MM.1S (cell line): Measurements from ENCODE around the gene SPOCK1.

Experiments
- DNase-seq: peaks from one replicate; pipeline ENCODE4 v3.0.0-alpha.2; 2015
- H2AFZ ChIP-seq: fragments of 300-600 bp; sonication (generic); 2 replicates; pipeline ENCODE4 v1.6.0; 2016; ENCODE audit warnings: antibody characterized with exemption, low read length
- H3F3A ChIP-seq: fragments of 300-600 bp; sonication (generic); 2 replicates; pipeline ENCODE4 v1.6.1; 2016; ENCODE audit warnings: mild to moderate bottlenecking, antibody characterized with exemption, low read length, moderate library complexity, mixed read lengths; ENCODE audit not compliant: insufficient read depth
- H3K27ac ChIP-seq: fragments of 300-600 bp; sonication (generic); 2 replicates; pipeline ENCODE4 v1.5.1; 2016; ENCODE audit warnings: mild to moderate bottlenecking, low read length
- H3K27me3 ChIP-seq: fragments of 300-600 bp; sonication (generic); replicated peaks from 2 replicates; pipeline ENCODE4 v1.6.0; 2016; ENCODE audit warnings: low read length; ENCODE audit not compliant: insufficient read depth
- H3K36me3 ChIP-seq: fragments of 300-600 bp; sonication (generic); replicated peaks from 2 replicates; pipeline ENCODE4 v1.6.1; 2016; ENCODE audit warnings: mild to moderate bottlenecking, low read length, mixed read lengths; ENCODE audit not compliant: insufficient read depth
- H3K4me1 ChIP-seq: fragments of 300-600 bp; sonication (generic); 2 replicates; pipeline ENCODE4 v1.6.1; 2016; ENCODE audit warnings: low read length, mixed read lengths
- H3K4me2 ChIP-seq: fragments of 300-600 bp; sonication (generic); 2 replicates; pipeline ENCODE4 v1.6.0; 2016; ENCODE audit warnings: low read depth, low read length
- H3K4me3 ChIP-seq: fragments of 300-600 bp; sonication (generic); 2 replicates; pipeline ENCODE4 v1.5.1; 2016; ENCODE audit warnings: low read length, mixed read lengths
- H3K79me2 ChIP-seq: fragments of 300-600 bp; sonication (generic); 2 replicates; pipeline ENCODE4 v1.6.1; 2016; ENCODE audit warnings: mixed run types, low read length, mixed read lengths
- H3K9ac ChIP-seq: fragments of 300-600 bp; sonication (generic); 2 replicates; pipeline ENCODE4 v1.6.1; 2016; ENCODE audit warnings: low read length, mixed read lengths
- H3K9me2 ChIP-seq: fragments of 300-600 bp; sonication (generic); replicated peaks from 2 replicates; pipeline ENCODE4 v1.6.1; 2016; ENCODE audit warnings: mild to moderate bottlenecking, low read length, mixed read lengths; ENCODE audit not compliant: insufficient read depth
- H3K9me3 ChIP-seq: fragments of 300-600 bp; sonication (generic); replicated peaks from 2 replicates; pipeline ENCODE4 v1.6.1; 2016; ENCODE audit warnings: mild to moderate bottlenecking, low read length, mixed read lengths; ENCODE audit not compliant: insufficient read depth
- H4K20me1 ChIP-seq: fragments of 300-600 bp; sonication (generic); 2 replicates; pipeline ENCODE4 v1.6.1; 2016; ENCODE audit warnings: mild to moderate bottlenecking, low read length, moderate library complexity, mixed read lengths; ENCODE audit not compliant: insufficient read depth
- CTCF ChIP-seq: fragments of 300-600 bp; sonication (generic); IDR thresholded peaks from 2 replicates; pipeline ENCODE4 v1.5.1; 2016; ENCODE audit warnings: antibody characterized with exemption, low read length, mixed read lengths
- EZH2 ChIP-seq: fragments of 300-600 bp; sonication (generic); optimal IDR thresholded peaks from 2 replicates; pipeline ENCODE3; 2017; ENCODE audit warnings: low read depth, mild to moderate bottlenecking, antibody characterized with exemption, low read length, mixed read lengths
- EZH2phosphoT487 ChIP-seq: fragments of 300-600 bp; sonication (generic); IDR thresholded peaks from 2 replicates; pipeline ENCODE4 v1.6.1; 2018; ENCODE audit warnings: antibody characterized with exemption, low read length

The SPOCK1 gene

GRCh38 chr5:137375741-137376526 lies 123.2 kb downstream of the SPOCK1 start:
- Histone ChIP-seq H3K9me3 (no peaks in the 10 kb centered on the region), H3K4me3 (no peak overlapping the region), H3F3A (no peaks in the 10 kb centered on the region), H4K20me1 (no peaks in the 10 kb centered on the region), H3K27ac (no peak overlapping the region), H3K36me3 (no peaks in the 10 kb centered on the region), H3K79me2 (no peaks in the 10 kb centered on the region), H3K27me3 (no peaks in the 10 kb centered on the region), H3K9me2 (no peaks in the 10 kb centered on the region), H3K4me2 (no peak overlapping the region), H2AFZ (no peak overlapping the region), H3K9ac (no peak overlapping the region), H3K4me1 (no peaks in the 10 kb centered on the region)
- no peak for DNase-seq
- TF ChIP-seq EZH2 (no peak), EZH2phosphoT487 (no peak), CTCF (no peak)

GRCh38 chr5:137374110-137374714 lies 124.9 kb downstream of the SPOCK1 start:
- H3K9me2 ChIP-seq = no peaks in the 10 kb centered on the region
- H3K79me2 ChIP-seq = no peaks in the 10 kb centered on the region
- H3K4me1 ChIP-seq = no peaks in the 10 kb centered on the region
- H3K4me3 ChIP-seq = no peak overlapping the region
- H2AFZ ChIP-seq = no peak overlapping the region
- no peak overlapping the region for H3K4me2 ChIP-seq
- no peaks in the 10 kb centered on the region for H3K36me3 ChIP-seq
- H3K9ac ChIP-seq = no peak overlapping the region
- no peaks in the 10 kb centered on the region for H3K27me3 ChIP-seq
- no peaks in the 10 kb centered on the region for H3F3A ChIP-seq
- no peaks in the 10 kb centered on the region for H4K20me1 ChIP-seq
- DNase-seq = no peak
- no peaks in the 10 kb centered on the region for H3K9me3 ChIP-seq
- TF ChIP-seq EZH2 (no peak), CTCF (no peak), EZH2phosphoT487 (no peak)
- H3K27ac ChIP-seq = no peak overlapping the region

GRCh38 chr5:137372773-137373160 lies 126.4 kb downstream of the SPOCK1 start:
- Histone ChIP-seq H3K79me2 (no peaks in the 10 kb centered on the region), H3K4me3 (no peak overlapping the region), H3K4me2 (no peak overlapping the region), H3K36me3 (no peaks in the 10 kb centered on the region), H3K9ac (no peak overlapping the region), H3K9me3 (no peaks in the 10 kb centered on the region), H3K27me3 (no peaks in the 10 kb centered on the region), H4K20me1 (no peaks in the 10 kb centered on the region), H3K4me1 (no peaks in the 10 kb centered on the region), H3F3A (no peaks in the 10 kb centered on the region), H2AFZ (no peak overlapping the region), H3K9me2 (no peaks in the 10 kb centered on the region), H3K27ac (no peak overlapping the region)
- no peak for TF ChIP-seq EZH2phosphoT487
- no peak for TF ChIP-seq EZH2
- TF ChIP-seq CTCF = no peak
- no peak for DNase-seq
